Embryonic facial prominence (tissue), 1 donor: ENCODE results near the gene OPA3.

Experiments
- DNase-seq: peaks from one replicate; pipeline ENCODE4 v3.0.0-alpha.2; 2016; ENCODE audit errors: extremely low spot score

OPA3 gene

DNA sequence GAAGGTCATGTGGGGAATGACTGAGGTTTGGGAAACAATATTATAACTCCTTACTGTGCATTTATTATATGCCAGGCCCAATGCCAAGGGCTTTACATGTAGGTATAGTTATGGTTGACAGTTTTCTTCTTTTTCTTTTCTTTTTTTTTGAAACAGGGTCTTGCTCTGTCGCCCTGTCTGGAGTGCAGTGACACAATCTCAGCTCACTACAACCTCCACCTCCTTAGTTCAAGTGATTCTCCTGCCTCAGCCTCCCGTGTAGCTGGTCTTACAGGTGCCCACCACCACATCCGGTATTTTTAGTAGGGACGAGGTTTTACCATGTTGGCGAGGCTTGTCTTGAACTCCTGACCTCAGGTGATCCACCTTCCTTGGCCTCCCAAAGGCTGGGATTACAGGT, 101.6 kb downstream of the OPA3 start:
- no peak for DNase-seq

DNA sequence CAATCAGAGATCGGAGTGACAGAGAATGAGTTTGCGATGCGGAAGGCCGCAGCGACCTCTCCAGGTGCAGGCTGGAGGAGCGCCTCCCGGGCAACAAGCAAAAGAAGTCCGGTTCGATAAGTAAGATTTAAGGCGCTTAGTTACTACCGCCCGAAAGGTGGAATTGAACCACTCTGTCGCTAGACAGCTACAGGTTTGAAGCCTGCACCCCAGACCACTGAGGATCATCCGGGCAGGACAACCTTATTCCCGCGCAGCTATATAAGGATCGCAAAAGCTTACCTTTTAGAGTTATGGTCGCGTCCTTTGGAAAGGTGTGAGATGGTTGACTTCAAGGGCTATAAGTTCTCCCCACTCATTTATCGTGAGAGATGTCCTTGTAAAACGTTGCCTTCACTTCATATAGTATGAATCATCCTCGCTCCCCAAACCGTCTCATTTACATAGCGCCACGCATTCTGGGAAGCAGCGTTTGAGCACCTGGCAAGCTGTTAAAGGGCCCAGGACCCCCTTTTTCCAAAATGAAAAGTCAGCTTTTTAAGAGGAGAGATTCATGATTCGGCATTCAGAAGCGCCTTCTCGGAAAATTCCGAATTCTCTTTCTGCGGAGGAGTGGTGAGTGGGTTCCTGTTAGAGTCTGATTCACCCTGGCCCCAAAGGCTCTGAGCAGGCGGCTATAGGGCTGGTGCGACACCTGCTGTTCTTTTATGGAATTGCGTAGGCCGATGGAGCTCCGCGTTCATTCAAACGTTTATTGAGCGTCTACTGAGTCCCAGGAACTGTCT, 106.0 kb downstream of the OPA3 start:
- peak; percentile 82 for DNase-seq

DNA sequence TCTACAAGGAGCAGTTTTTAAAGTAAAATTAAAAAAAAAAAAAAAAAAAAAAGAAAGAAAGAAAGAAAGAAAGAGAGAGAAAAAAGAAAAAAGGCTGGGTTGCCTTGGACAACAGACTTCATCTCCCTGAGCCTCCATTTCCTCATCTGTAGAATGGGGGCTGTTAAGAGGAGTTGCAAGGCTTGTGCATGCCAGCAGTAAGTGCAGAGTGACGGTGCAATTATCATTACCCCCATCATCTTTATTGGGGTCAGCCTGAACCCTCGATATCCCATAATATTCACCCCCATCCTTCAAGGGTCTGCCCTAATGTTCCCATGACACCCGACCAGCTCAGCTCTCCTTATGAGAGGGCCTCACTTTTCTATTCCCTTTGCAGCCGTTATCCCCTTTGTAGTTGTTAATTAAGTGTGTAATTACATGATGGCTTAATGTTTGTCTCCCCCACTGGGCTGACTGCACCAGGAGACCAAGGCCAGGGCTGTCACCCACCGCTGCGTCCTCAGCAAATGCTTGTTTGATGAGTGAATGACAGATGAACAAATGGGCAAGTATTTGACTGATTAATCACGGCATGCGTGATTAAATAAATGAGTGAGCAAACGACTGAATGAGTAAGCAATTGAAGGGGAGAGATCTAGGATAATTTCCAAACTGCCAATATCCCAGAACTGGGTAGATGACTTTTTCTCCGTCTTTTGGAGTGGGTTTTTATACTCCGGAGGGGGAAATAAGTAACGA, 106.7 kb downstream of the OPA3 start:
- no peak for DNase-seq
